NCI-H2196 treated with DMSO at 0.1 percent for 48 hours (cell line): ENCODE results near the gene HTR4.
"Not testable (repeated sequence)": the region's sequence is repeated elsewhere in the genome, so short reads cannot be mapped to it uniquely, and the experiment has no call there.

Source experiments
- DNase-seq: peaks from one replicate; lab custom pipeline; 2025; ENCODE audit not compliant: unreplicated experiment; lab: John Stamatoyannopoulos, UW

Gene HTR4, protein sequence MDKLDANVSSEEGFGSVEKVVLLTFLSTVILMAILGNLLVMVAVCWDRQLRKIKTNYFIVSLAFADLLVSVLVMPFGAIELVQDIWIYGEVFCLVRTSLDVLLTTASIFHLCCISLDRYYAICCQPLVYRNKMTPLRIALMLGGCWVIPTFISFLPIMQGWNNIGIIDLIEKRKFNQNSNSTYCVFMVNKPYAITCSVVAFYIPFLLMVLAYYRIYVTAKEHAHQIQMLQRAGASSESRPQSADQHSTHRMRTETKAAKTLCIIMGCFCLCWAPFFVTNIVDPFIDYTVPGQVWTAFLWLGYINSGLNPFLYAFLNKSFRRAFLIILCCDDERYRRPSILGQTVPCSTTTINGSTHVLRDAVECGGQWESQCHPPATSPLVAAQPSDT

DNA sequence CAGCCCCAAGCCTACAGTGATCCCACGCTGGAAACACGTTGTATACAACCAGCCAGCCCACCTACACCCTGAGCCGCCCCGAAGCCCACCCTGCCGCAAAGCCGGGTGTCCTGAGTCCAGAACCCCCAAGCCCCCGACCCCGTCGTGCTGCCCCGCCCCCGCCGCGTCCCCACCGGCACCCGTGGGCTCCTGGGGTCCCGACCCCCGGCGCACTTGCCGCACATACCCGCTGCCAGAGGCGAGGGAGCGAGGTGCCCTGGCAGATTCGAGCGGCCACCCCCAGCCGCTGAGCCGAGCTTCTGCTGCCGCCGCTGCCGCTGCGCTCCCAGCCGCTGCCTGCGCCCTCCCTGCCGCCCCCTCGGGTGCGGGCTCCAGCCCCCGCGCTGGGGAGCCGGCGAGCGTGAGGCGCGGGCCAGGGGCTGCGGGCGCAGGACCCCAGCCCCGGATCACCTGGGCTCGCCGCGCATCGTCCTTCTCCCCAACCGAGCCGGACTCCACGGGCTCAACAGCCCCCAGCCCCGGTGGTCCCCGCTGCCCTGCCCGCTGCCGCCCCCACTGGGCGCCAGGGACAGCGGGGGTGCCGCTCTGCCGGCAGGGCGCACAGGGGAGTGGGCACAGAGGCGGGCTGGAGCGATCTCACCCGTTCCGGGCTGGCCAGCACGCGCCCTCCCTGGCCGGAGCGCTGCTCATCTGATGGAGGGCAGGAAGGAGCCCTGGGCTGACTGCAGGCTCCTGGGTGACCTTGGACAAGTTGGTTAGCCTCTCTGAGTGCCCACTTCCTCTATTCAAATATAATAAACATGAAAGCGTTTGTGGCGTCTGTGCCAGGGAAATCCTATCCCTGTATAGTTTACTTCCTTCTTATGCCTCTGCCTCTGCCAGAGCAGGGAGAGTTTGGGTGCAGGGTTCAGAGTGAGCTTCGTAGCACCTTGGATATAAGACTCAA, at the start of gene HTR4:
Gene HTR4, minus strand, starts transcription at position 692 of the 946 bp plus-strand sequence. CDS start 17,513 bp downstream, outside the sequence.
- no peak for DNase-seq

DNA sequence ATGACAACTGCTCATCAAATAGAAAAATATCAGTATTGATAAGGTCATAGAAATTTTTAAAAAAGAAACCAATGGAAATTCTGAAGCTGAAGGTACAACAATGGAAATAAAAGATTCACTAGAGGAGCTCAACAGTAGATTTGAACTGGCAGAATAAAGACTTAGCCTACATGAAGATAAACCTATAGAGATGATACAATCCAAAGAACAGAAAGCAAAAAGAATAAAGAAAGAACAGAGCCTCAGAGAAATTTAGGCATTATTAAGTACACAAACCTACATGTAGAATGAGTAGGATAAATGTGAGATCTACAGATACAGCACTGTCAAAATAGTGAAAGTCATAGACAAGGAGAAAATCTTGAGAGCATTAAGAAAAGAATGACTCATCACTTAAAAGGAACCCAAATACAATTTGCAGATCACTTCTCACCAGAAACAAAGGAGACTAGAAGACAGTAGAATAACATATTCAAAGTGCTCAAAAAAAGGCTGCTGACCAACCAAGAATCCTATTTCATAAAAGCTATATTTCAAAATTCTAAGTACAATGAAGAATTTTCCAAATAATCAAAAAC, 47.8 kb upstream of the HTR4 start:
- DNase-seq = no peak

DNA sequence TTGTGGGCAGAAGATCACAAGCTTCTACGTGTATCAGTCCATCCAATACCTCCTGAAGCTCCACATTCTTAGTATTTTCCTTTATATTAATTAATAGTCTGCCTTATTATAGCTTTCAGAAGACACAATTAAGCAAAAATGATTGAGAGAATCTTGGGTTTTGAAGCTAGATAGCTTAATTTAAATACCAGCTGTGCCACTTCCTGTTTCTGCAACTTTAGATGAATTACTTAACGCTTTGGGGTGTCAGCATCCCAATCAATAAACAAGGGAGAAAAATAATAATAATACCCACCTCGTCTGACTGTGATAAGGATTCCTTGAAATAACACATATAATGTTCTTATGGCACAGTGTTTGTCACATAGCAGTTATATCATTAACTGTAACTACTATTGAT, 44.7 kb upstream of the HTR4 start:
- no peak for DNase-seq

DNA sequence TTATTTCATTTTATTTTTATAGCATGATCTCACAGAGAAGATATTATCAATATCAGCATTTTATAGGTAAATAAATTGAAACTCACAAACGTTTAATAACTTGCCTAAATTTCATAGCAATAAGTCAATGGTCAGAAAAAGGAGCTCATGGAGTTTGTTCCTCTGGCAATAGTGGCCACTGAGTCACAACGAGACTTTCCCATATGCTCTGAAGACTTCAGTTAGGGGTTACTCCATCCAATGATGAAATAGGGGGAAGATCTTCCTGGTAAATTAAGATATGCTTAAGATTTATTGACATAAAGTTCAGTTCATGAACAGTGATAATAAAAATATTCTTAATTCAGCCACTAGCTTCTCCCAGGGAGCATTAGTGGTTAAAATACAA, 43.5 kb upstream of the HTR4 start:
- DNase-seq = no peak

DNA sequence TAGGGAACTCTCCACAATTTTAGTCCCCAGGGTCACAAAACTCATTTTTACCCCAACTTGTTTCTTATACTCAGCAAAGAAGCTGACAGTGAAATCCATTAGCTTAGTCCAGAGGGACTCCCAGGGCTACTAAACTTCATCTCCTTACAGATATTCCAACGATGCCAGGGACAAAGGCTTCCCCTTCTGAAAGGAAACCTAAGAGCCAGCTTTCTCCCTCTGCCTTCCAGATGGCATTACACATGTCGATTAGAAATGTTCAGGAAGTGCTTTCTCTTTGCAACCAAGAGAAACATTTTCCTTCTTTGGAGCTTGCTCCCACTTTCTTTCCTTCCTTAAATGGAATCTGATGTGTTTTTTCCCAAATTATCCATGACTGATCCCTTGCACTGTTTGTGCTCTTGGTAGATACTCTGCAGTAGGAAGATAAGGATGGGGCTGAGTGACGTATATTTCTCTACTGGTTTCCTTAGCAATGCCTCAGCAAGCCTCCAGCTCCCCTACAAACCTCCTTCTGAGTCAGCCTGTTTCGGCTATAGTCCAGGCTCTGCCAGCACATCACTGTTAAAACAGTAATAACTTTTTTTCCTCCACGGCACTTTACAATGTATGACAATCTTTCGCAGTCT, 43.0 kb upstream of the HTR4 start:
- DNase-seq = no peak

DNA sequence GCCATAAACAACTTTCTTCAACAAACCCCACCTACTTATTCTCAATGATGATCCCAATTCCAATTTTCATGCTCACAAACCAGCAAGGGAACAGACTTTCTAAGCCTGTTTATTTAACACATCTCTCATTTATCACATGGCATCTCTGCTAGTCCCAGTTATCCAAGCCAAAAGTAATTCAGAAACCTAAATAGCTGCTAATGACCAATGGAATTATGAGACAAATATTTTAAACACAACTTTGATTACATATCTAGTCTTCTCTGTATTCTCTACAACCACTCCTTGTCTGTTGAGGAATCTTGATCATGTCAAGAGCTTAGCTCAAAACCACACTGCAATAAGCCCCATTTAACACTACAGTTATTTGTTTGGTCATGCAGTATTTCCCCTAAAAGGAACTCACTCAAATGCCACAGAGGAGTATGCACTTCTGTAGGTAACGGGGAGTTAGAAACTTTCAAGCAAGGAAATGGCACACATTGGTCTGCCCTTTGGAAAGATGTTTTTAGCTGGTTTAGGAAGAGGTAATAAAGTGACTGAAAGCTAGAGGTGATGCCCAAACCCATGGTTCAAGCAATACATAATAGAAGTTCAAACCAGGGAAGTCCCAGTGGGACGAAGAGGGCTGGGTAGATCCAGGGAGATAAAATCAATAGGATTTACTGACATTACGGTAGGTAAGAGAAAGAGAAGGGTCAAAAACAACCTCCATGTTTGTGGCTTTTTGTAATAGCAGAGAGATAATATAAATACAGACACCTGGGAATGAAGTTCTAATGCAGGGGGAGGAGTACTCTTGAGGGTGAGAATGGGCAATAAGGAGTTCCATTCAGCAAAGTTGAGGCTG, 42.1 kb upstream of the HTR4 start:
- no peak for DNase-seq

DNA sequence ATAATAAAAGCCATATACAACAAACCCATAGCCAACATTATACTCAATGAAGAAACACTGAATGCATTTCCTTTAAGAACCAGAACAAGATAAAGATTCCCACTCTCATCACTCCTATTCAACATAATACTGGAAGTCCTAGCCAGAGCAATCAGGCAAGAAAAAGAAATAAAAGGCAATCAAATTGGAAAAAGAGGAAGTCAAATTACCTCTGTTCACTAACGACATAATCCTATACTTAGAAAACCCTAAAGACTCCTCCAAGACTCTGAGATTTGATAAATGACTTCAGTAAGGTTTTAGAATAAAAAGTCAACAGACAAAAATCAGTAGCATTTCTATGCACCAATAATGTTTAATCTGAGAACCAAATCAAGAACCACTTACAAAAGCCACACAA, 36.6 kb upstream of the HTR4 start:
- no peak for DNase-seq

DNA sequence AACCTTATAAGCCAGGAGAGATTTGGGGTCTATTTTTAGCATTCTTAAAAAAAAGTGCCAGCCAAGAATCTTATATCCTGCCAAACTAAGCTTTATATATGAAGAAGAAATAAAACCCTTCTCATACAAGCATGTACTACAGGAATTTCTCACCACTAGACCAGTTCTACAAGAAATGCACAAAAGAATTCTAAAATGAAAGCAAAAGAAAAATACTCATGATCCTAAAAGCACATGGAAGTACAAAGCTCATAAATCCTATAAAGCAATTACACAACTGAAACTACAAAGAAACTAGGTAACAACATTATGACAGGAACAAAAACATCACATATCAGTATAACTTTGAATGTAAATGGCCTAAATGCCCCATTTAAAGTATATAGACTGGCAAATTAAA, 34.5 kb upstream of the HTR4 start:
- DNase-seq = no peak

DNA sequence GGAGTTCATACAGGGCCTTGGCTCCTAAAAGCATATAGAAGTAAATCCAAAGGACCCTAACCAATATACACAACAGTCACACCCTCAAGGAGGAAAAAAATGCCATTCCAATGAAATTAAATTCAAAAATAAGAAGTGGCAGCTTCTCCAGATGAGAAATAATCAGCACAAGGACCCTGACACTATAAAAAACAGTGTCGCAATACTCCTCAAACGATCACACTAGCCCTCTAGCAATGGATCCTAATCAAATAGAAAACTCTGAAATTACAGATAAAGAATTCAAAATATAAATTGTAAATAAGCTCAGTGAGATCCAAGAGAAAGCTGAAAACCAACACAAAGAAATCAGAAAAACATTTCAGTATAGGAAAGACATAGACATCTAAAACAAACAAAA, 33.5 kb upstream of the HTR4 start:
- no peak for DNase-seq

DNA sequence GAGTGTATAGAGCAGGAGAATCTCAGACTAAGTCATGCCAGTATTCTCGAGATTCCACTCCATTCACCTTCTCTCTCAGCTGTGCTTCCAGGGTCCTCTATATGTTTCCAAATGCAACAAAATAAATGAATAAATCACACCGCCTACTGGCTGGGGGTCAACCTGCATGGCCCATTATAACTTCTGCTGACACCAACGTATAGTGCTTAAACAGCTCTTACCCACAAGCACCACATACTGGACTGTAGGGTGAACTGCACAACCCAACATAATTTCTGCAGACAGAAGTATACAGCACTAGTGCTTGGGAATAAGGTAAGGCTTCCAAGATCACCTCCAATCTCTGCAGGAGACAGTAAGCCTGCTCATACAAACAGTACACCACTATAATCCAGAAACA, 33.1 kb upstream of the HTR4 start:
- DNase-seq = no peak

DNA sequence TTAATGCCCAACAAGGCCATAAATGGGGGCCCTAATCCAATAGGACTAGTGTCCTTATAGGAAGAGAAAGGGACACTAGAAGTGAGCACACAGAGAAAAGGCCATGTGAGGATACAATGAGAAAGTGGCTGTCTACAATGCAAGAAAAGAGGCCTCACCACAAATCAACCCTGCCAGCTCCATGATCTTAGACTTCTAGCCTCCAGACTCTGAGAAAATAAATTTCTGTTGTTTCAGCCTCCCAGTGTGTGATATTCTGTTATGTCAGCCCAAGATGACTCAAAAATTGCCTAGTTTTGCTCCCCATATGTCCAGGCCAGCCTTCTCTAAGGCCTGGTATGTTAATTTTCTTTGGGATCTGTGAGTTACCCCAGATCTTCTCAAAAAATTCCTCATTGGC, 32.3 kb upstream of the HTR4 start:
- DNase-seq = no peak

DNA sequence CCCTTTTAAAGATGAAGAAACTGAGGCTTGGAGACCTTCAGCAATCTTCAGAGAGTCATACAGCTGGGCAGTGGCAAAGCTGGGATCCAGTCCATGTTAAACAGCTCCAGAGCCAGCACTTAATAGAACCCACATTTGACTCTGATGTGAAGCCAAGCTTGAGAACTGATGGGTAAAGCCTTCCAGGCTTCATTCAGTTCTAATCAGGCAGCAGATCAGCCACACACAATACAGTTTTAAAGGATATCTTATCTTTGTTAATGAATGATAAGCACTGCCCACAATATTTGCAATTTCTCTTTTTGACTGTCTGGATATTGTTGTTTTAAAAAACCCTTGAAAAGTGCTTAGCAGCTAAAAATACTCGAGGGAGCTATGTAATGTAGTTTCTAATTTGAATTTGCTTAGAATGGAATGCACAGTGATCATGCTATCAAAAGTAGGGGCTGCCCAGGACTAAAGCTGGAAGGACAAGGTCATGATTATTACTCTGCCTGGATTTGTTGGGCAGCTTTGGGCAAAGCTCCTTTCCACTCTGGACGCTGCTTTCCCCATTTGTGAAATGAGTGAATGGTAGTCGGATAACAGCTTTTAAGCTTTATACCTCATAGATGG, 31.3 kb upstream of the HTR4 start:
- DNase-seq = no peak

DNA sequence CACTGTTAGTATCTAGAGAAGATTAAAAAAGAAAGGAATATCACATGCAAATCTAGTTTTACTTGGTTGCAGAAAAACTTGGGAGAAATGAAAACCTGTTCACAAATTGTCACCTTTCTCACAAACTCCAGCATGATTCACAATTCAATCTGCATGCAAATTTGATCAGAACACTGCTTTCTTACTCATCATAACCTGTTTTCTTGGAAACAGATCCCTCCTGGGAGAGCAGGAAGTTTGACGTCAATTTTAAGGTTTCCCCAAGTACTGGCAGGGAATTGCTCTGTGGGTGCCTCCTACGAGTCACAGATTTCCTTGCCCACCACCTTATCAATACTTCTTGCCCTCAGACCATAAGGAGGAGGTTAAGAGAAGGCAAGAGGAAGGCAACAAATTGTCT, 30.2 kb upstream of the HTR4 start:
- no peak for DNase-seq

DNA sequence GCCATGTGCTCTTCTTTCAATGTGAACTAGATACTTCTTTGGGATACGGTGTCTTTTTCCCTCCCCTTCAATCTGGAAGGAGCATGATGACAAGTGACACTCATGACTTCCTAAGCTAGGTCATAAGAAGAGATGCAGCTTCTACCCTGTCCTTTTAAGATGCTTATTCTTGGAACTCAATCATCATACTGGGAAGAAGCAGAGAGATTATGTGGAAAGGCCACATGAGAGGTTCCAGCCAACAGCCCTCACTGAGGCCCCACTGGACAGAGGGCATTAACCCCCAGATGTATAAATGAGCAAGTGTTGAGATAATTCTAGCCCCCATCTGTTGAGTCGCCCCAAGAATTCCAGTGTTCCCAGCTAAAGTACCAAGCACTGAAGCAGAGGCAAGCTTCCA, 29.3 kb upstream of the HTR4 start:
- DNase-seq = no peak

DNA sequence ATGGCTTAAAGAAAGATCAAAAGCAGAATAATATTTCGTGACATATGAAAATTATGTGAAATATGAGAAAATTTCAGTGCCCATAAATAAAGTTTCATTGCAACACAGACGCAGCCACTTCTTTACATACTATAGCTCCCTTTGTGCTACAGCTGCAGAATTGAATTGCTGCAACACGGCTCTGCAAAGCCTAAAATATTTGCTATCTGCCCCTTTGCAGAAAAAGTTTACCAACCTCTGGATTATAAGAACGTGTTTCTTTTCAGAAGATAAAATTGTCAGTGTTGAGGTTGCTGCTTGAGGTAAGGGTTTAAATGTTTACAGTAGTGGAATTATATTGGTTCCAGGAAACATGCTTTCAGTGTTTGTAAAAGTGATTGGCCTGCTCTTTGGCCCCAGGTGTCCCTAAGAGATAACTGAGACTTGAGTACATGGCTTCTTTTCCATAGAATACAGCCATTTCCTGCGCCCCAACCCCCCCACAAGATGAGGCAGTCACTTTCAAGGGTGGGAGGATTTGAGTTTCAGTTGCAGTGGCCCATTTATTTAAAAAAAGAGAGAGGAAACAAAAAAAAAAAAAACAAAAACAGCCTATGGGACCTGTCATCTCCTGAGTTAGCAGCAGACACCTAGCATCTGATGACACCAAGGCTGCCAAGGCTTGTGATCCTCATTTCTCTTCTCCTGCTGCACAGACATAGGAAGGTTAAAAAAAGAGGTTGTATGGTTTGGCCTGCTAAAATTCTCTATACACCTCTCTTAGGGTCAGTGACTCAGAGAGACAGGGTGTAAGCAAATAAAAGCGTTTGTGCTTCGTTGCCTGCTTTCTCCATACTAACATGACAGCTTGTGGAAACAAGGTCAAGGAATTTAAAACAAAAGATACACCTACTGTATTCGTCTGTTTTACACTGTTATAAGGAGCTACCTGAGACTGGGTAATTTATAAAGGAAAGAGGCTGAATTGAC, 28.0 kb upstream of the HTR4 start:
- DNase-seq = no peak

DNA sequence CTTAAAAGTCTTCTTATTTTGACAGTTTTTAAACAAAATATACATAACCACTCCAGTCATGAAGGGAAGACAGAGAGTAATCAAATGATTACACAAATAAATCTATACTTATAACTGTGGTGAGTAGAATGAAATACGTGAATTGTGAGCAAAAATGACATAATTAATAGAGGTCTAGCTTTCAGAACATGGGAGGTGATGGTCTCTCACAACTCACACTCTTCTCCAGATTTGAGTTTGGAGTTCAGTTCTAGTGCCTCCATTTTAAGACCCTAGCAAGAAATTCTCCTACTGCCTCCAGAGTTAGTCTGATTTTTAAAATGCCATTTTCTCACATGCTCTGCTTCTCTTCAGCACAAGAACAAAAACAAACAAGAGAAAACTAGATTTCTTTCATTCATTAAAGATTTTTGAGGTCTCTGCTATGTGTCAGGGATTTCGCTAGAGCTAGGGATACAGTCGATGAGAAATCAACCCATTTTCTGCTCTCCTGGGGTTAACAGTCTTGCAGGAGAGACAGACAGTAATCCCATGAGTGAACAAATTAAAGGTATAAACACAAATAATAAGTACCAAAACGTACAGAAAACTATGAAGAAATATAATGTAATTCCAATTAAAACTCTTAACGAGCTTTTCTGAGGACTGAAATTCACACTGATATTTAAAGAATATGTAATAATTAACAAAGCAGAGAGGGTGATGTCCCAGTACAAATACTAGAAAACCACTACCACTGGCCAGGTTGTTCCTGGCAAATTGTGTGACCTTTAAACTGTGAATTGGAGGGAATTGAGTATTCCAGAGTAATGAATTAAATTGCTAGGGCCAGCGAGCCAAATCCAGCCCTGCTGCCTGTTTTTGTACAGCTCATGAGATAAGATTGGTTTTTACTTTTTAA, 27.1 kb upstream of the HTR4 start:
- no peak for DNase-seq

DNA sequence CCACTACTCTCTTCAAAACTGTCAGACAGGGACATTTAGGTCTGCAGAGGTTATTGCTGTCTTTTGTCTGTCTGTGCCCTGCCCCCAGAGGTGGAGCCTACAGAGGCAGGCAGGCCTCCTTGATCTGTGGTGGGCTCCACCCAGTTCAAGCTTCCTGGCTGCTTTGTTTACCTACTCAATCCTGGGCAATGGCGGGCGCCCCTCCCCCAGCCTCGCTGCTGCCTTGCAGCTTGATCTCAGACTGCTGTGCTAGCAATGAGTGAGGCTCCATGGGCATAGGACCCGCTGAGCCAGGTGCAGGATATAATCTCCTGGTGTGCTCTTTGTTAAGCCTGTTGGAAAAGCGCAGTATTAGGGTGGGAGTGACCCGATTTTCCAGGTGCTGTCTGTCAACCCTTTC, 19.4 kb upstream of the HTR4 start:
- DNase-seq = not testable (repeated sequence)

DNA sequence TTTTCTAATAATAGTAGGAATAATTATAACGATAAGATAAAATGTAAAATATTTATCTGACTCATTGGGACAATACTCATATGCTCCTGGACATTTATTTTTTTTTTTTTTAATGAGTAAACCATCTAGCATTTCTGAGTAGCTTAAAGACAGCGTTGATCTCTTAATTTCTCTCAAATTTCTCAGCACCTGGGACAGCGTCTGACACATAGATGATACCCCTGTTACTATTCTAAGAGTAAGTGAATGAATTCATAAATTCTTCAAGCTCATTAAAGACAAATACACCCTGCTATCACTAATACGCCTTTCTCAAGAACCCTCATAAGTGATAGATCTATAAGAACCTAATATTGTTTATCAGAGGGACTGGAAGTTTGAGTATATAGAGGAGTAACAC, 12.0 kb upstream of the HTR4 start:
- no peak for DNase-seq
